ENCODE data around the gene RSRC1.

Gene RSRC1

DNA sequence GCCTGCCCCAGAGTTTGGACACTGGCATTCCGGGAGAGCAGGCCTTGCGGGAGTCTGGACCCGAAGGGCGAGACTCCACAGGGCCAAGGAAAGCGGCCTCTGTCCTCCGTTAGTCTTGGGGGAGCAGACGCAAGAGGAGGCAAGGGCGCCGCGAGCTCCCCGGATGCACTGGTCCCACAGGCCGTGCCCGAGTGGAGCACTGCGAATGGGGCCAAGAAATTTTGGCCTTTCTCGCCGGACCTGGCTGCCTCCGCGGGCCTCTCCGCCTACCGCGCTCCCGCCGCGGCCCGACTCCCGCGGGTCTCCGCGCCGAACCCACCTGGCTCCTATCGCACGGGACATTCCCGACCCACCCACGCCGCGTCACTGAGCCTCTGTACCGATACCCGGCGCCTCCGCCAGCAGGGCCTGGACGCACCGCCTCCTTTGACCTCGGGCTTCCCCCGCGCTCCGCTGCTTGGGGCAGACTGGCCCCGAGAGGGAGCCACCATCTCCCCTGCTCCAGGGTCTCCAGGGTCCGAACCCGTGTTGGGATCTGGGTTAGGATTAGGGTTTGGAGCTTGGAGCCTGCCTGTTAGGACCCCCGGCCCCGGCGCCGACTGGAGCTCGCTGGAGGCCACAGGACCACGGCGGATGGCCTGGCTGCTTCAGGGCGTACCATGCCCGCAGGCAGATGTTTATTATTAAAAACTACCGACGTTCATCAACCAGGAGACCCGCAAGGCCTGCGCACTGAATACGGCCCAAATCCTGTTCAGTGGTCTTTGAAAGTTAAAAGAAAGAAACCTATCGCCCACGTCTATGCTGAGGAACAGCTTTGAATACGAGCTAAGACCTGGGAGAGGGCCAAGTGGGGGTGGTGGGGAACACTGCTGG lies 15.4 kb upstream of the RSRC1 start:
- H3K9me3 ChIP-seq (ENCODE audit: insufficient read depth, low read length) = no peaks in the 10 kb centered on the region
- H2AFZ ChIP-seq (ENCODE audit: low read depth, low read length) = no peak overlapping the region
- H3K9ac ChIP-seq (ENCODE audit: low read length) = no peak overlapping the region
- H3K79me2 ChIP-seq (ENCODE audit: low read length) = no peaks in the 10 kb centered on the region
- TF ChIP-seq, protein P1, sequence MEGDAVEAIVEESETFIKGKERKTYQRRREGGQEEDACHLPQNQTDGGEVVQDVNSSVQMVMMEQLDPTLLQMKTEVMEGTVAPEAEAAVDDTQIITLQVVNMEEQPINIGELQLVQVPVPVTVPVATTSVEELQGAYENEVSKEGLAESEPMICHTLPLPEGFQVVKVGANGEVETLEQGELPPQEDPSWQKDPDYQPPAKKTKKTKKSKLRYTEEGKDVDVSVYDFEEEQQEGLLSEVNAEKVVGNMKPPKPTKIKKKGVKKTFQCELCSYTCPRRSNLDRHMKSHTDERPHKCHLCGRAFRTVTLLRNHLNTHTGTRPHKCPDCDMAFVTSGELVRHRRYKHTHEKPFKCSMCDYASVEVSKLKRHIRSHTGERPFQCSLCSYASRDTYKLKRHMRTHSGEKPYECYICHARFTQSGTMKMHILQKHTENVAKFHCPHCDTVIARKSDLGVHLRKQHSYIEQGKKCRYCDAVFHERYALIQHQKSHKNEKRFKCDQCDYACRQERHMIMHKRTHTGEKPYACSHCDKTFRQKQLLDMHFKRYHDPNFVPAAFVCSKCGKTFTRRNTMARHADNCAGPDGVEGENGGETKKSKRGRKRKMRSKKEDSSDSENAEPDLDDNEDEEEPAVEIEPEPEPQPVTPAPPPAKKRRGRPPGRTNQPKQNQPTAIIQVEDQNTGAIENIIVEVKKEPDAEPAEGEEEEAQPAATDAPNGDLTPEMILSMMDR (IDR thresholded peaks at IDR 0.05; ENCODE audit: low read depth, low read length) = no peak
- TF ChIP-seq EZH2phosphoT487 (IDR thresholded peaks at IDR 0.05; ENCODE audit: low read depth) = no peak
- H4K20me1 ChIP-seq (ENCODE audit: insufficient read depth, low read length) = no peaks in the 10 kb centered on the region
- H3K4me1 ChIP-seq (ENCODE audit: low read length) = peaks cover 7% of the 10 kb centered on the region
- no peak overlapping the region for H3K4me2 ChIP-seq (ENCODE audit: low read length)
- peaks cover 6% of the 10 kb centered on the region; the same call in 1 of the 2 replicates for H3K27me3 ChIP-seq (ENCODE audit: low read depth, low read length)
- H3K36me3 ChIP-seq (replicated peaks; ENCODE audit: low read depth, low read length) = no peaks in the 10 kb centered on the region
- no peak overlapping the region for H3K27ac ChIP-seq (ENCODE audit: low read length)
- no peak overlapping the region for H3K4me3 ChIP-seq (ENCODE audit: low read length)

DNA sequence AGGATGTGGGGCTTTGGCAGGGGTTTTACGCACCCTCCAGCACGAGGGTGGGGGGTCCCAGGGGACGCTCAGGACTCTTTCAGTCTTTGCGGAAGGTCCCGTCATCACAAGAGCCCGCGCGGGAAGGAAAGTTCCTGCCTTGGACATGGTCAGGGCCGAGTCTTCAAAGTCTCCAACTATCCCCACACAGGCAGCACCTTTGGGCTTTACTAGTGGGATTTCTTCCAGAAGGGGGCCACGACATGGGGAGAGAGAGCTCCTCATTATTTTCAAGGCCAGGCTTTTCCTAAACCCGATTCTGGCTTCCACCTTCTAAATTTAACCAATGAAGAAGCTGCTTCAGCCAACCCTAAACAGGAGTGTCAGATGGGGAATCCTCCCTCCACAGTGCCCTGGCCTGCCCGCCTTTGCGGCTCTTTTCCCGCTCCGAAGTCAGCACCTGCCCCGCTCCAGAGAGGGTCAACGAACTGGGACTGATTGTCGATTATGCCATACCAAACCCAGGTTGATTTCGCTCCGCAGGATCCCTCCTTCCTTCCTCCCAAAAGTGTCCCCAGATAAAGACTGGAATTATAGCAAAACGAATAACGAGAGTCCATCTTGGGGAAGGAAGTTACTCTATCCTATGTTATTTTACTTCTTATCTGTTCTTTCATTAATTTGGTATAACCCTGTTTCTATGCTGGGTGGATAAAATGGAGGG lies 14.6 kb upstream of the RSRC1 start:
- Histone ChIP-seq H2AFZ (ENCODE audit: low read depth, low read length) (no peak overlapping the region), H3K4me2 (ENCODE audit: low read length) (no peak overlapping the region), H3K4me3 (ENCODE audit: low read length) (no peak overlapping the region)

DNA sequence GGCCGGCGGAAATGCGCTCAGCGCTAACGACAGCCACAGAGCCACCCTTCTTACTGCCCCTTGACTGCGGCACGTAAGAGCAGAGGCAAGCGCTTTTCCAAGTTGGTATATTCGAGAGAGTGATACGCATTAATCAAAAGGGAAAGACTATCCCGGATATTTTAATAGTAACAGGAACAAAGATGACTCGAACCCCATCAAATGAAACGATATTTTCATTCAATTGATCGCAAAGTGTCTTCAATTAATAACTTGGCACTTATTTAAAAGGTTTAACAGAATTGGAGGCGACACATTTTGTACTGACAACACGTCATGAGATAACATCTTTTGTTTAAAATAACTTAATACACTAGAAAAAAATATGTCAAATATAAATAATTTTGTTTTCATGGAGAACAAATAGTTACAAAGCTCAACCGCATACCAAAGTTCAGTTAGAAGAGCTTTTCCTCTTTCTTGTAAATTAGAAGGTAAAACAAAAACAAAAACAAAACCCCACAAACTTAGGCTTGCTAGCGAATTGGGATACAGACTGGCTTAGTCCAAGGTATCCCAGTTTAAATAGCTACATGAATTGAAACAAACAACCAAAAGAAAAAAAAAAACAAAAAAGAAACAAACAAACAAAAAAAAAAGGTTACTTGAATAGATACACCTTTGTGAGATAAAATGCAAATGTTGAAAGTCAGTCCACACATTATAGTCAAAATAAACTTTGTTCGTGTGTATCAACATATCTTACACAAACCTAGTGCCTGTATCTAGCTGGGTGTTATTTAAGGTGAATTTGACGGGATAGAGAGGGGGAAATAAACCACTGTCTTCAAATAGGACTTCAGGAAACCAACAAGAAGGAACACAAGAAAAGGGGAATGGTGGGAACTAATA lies 13.8 kb upstream of the RSRC1 start:
- Histone ChIP-seq H4K20me1 (ENCODE audit: insufficient read depth, low read length) (no peaks in the 10 kb centered on the region), H3K79me2 (ENCODE audit: low read length) (no peaks in the 10 kb centered on the region), H3K4me1 (ENCODE audit: low read length) (peaks cover 7% of the 10 kb centered on the region), H3K9me3 (ENCODE audit: insufficient read depth, low read length) (no peaks in the 10 kb centered on the region), H3K27me3 (ENCODE audit: low read depth, low read length) (peaks cover 6% of the 10 kb centered on the region; the same call in 1 of the 2 replicates), H2AFZ (ENCODE audit: low read depth, low read length) (no peak overlapping the region), H3K4me3 (ENCODE audit: low read length) (no peak overlapping the region), H3K27ac (ENCODE audit: low read length) (no peak overlapping the region), H3K36me3 (replicated peaks; ENCODE audit: low read depth, low read length) (no peaks in the 10 kb centered on the region), H3K9ac (ENCODE audit: low read length) (no peak overlapping the region), H3K4me2 (ENCODE audit: low read length) (no peak overlapping the region)
- TF ChIP-seq, protein P1 (IDR thresholded peaks at IDR 0.05; ENCODE audit: low read depth, low read length) = no peak
- no peak for TF ChIP-seq EZH2phosphoT487 (IDR thresholded peaks at IDR 0.05; ENCODE audit: low read depth)

More for the DNA sequence above, 14.6 kb upstream of the RSRC1 start:
- Histone ChIP-seq H3K4me1 (ENCODE audit: low read length) (peaks cover 7% of the 10 kb centered on the region), H4K20me1 (ENCODE audit: insufficient read depth, low read length) (no peaks in the 10 kb centered on the region), H3K27me3 (ENCODE audit: low read depth, low read length) (peaks cover 6% of the 10 kb centered on the region; the same call in 1 of the 2 replicates), H3K79me2 (ENCODE audit: low read length) (no peaks in the 10 kb centered on the region), H3K36me3 (replicated peaks; ENCODE audit: low read depth, low read length) (no peaks in the 10 kb centered on the region), H3K27ac (ENCODE audit: low read length) (no peak overlapping the region), H3K9ac (ENCODE audit: low read length) (no peak overlapping the region), H3K9me3 (ENCODE audit: insufficient read depth, low read length) (no peaks in the 10 kb centered on the region)
- no peak for TF ChIP-seq EZH2phosphoT487 (IDR thresholded peaks at IDR 0.05; ENCODE audit: low read depth)
- TF ChIP-seq, protein P1 (IDR thresholded peaks at IDR 0.05; ENCODE audit: low read depth, low read length) = no peak
